HG03342 (cell line): ENCODE data around the gene SLC35F6.

Experiments
- ATAC-seq: cut with Tn5 transposase; IDR thresholded peaks from one replicate; pipeline ENCODE4 v1.9.1; 2021; ENCODE audit warnings: mild to moderate bottlenecking, moderate library complexity; ENCODE audit not compliant: unreplicated experiment

Gene SLC35F6

DNA sequence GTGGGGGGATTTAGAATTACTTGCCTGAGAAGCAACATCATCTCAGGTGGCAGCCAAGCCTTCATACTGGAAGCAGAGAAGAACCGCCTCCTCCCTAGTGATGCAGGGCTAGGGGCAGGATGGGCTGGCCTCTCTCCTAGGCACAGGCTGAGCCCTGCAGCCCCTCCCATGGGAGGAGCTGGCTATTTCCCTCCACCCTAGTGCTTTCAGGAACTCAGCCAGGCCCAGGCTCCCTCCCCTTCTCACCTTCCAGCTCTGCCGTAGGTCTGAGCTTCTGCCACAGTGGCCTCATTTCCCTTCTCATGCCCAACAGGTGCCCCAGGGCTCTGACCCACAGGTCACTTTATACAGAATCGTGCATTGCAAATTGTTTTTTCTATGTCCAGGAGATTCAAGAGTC is 52.8 kb downstream of the SLC35F6 start:
- ATAC-seq, result no peak

GRCh38 chr2:26818255-26818654 is 54.2 kb downstream of the SLC35F6 start:
- ATAC-seq, result no peak

DNA sequence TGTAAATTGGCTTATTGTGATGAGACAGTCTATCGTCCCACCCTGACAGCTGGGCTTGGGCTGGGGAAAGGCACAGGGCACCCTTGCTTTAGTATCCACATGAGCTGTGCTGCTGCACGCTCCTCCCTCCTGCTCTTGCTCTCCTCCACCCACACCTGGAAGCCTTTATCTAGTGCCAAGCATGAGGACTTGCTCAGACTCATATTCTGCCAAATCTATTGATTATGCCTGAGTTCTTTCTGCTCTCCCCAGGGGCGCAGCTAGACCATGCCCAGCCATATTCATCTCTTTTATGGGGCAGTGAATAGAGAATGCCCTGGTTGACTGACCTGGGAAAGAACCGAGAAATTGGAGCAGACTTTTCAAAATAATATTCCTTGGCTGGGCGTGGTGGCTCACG is 54.9 kb downstream of the SLC35F6 start:
- ATAC-seq, result no peak

DNA sequence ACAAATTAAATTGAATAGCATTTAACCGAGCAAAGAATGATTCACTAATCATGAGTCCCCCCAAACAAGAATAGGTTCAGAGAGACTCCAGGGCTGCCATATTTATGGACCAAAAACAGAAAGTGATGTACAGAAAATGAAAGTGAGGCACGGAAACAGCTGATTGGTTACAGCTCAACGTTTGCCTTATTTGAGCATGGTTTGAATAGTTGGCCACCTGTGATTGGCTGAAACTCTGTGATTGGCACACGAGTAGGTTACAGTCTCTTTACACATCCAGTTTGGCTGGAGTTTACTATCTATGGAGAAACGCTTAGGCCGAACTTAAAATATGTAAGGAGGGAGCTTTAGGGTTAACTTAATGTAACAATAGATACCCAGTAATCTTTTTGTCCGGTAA is 56.8 kb downstream of the SLC35F6 start:
- no peak for ATAC-seq

GRCh38 chr2:26822877-26823276 is 58.8 kb downstream of the SLC35F6 start:
- ATAC-seq, result no peak
